HG02981 (cell line): ENCODE data around the gene IGF2R.
"Not testable (repeated sequence)": the region's sequence is repeated elsewhere in the genome, so short reads cannot be mapped to it uniquely, and the experiment has no call there.

Source experiments
- ATAC-seq: cut with Tn5 transposase; IDR thresholded peaks from one replicate; pipeline ENCODE4 v1.9.1; 2021; ENCODE audit warnings: mild to moderate bottlenecking, moderate library complexity; ENCODE audit not compliant: unreplicated experiment

Gene IGF2R

DNA sequence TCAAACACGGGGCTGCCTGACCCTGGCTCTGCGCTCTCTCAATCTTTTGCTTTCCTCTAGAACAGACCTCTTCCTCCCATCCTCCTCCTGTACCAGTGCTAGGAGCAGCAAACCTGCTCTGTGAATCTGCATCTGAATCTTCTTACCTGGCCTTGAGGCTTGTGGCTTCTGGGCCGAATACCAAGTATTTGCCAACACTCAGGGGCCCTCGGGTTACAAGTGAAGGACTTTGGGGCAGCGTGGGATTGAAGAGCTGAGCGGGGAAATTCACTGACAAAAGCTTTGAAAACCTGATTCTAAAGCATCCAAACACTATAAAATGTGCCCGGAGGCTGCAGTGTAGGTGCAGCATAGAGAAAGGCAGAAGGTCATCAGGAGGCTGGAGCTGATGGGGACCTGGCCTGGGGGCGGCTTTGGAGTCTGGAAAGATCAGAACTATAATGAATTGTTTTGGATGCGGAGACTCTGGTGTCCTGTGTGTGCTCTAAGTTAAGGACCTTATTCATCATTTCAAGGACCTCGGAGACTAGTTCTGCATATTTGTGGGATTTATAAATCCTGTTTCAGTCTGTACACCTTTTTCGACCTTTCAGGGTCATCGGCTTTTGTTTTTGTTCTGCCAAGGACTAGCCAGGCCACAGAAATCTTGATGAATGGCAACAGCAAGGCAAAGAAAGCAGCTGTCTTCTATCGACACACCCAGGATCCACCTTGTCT, 16.4 kb upstream of the IGF2R start:
- ATAC-seq, result no peak

DNA sequence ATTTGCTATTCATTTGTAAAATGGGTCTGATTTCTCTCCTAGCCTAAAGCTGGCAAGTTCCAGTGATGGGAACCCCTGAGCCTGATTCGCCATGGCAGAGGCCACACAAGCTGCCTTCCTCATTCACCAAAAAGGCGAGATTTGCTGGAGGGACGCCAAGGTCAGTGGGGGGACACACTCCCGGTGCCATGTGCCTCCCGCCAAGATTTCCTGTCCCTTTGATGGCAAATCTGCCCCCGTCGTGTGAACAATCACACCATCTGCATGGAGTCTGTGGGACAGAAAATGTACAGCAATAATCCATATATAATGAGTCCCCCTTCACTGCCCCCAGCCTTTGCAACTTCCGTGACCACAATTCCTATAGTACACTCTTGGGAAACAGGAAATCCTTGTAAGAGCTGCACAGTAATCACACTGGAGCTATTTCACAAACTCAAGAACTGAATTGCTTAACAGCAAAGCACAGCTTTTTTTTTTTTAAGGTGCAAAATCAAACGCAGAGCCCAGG, 15.7 kb upstream of the IGF2R start:
- no peak for ATAC-seq

DNA sequence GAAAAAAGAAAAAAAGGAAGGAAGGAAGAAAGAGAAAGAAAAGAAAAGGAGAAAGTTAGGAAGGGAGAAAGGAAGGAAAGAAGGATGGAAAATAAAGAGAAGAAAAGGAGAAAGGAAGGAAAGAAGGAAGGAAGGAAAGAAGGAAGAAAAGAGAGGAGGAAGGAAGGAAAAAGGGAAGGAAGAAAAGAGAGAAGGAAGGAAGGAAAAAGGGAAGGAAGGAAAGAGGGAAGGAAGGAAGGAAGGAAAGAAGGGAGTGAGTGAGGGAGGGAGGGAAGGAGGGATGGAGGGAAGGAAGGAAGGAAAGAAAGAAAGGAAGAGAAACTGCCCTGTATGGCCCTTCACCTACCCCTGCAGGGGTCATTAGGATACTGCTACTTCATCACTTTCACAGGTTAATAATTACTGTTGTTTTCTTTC, 12.9 kb upstream of the IGF2R start:
- ATAC-seq, result no peak

DNA sequence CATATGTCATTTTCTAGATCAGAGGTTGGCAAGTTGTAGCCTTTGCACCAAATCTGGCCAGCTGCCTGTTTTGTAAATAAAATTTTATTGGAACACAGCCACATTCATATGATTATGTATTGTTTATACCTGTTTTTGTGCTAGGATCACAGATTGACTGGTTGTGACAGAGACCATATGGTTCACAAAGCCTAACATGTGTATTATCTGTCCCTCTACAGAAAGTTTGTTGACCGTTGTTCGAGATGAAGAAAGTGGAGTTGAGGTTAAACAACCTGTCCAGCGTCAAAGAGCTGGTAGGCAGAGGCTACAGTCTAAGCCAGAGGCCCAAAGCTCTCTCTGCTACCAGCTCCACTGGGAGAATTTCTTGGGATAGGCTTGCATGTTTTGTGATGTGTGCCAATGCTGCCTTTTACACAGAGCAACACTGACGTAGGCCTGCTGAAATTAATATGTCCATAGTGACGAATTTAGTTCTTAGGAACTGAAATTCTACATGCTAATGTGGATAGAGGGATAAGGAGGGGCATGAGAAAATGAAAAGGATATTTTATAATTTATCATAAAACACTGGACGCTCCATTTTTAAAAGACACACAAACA, 11.7 kb upstream of the IGF2R start:
- no peak for ATAC-seq

DNA sequence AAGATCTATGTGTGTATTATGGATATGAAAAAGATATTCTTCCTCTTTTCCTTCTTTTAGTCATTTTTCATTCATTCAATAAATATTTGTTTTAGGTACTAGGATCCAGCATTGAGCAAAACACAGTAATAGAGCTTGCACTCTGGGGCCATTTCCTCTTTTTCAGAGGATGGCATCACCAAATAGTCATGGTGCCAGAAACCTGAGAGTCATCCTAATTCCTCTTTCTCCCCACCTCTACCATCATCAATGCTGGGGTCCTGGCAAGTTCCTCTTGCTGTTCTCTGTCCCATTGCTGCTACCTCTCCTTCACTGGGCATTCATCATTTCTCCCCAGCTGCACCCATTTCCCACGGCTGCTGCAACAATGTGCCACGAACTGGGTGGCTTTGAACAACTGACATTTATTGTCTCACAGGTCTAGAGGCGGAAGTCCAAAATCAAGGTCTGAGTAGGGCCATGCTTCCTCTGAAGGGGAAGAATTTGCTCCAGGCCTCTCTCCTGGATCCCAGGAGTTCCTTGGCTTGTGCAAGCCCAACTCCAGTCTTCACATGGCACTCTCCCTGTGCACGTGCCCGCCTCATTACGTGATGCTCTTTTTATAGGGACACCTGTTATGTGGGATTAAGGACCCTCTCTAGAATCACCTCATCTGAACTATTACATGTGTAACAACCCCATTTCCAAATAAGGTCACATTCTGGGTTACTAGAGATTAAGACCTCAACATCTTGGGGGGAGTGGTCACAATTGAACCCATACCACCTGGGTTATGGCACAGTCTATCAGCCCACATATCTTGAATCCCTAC, 9.5 kb upstream of the IGF2R start:
- ATAC-seq, result peak; percentile 72

DNA sequence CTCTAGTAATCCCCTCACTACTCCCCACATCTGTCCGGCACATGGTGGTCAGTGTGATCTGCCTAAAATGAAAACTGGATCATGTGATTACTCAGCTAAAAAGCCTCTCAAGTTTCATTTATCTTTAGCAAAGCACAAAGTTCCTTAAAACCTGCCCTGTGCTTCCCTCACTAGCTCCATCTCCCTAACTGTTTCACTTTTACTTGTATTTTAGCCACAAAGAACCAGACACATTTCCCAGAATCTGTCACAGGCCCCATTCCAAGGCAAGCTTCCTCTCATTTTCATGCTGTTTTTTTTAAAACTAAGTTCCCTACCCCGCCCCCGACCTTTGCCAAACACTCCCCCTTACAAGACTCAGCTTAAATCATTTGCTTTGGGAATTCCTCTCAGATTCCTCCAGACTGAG, 8.9 kb upstream of the IGF2R start:
- no peak for ATAC-seq

DNA sequence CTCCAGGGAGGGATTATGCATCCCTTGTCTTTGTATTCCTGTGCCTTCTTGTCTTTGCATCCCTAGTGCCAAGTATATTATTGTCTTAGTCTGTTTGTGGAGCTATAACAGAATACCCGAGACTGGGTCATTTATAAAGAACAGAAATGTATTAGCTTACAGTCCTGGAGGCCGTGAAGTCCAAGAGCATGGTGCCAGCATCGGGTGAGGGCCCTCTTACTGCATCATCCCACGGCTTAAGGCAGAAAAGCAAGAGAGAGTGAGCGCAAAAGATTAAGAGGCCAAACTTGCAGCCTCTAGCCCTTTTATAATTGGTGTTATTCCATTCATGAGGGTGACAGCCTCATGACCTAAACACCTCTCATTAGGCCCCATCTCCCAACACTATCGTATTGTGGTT, 8.4 kb upstream of the IGF2R start:
- ATAC-seq, result no peak

DNA sequence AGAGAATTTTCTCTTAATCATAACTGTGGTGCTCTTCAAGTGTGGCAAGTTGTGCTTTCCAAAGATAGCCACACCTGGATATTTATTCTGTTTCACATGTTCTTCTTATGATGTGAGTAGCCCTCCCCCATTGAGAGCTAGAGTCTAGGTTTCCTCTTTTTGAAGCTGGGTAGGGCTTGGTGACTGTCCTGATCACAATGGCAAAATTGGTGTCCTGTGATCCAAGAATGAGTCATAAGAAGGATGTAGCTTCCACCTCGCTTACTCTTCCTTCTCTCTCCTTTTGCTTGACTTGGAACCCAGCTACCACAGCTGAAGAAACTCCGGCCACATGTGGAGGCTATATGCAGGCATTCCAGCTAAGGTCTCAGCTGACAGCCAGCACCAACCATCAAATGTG, 7.4 kb upstream of the IGF2R start:
- no peak for ATAC-seq

DNA sequence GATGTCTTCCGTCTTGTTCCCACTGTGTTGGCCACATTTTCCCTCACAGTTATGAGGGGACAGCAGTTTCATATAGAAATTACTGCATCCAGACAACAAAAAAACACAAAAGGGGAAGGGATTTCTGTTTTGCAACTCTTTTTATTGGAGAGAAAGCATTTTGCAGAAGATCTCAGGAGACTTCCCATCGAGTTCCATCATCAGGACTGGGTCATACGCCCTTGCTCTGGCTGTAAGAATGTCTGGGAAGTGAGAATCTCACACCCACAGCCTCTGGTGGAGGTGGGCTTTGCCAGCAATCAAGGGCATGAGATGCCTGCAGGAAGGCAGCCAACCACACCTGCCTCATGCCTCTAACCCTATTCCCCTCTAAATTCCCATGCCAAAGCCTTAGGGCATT, 5.8 kb upstream of the IGF2R start:
- no peak for ATAC-seq

DNA sequence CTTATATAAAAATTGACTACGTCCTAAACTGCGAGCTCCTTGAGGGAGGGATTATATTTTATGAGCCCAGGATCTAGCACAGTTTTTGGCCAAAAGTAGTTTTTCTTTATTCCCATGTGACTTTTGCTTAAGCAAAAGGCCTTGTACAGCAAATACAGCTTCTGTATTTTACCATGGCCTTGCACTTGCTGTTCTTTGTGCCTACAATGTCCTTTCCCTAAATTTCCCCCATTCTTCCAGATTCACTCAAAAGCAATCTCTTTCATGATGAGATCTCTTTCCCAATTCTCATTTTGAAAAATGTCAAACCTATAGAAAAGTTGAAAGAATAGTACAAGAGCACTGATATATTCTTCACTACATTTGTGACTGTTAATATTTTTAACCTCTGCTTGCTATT, 4.8 kb upstream of the IGF2R start:
- ATAC-seq, result no peak

DNA sequence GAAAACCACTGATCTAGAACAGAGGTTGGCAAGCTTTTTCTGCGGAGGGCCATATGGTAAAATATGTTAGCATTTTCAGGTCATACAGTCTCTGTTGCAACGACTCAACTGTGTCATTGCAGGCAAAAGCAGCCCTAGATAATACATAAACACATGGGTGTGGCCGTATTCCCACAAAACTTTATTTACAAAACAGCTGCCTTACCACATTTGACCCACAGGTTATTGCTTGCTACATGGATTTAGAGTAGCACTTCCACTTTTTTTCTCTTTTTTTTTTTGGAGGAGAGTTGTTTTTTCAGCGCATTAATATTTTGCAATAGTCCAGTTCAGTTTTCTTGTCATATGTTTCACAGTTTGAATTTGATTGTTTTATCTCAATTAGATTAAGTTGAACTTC, 2.5 kb upstream of the IGF2R start:
- ATAC-seq, result no peak

DNA sequence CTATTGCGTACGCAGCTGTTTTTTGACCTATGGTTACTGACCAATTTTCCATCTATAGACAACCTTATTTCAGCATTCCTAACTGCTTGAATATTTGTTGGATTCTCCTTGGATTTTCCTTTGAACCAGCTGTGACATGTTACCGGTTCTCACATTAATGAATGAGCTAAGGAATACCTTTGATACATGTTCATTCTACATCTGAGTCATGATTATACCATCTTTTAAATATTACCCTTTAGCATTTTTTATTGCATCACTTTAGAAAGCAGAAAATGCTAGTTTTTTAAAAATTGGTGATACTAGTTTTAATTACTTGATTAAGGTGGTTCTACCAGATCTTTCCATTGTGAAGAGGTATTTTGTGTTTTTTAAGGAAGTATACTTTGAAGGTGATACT, 1.9 kb upstream of the IGF2R start:
- ATAC-seq, result no peak

DNA sequence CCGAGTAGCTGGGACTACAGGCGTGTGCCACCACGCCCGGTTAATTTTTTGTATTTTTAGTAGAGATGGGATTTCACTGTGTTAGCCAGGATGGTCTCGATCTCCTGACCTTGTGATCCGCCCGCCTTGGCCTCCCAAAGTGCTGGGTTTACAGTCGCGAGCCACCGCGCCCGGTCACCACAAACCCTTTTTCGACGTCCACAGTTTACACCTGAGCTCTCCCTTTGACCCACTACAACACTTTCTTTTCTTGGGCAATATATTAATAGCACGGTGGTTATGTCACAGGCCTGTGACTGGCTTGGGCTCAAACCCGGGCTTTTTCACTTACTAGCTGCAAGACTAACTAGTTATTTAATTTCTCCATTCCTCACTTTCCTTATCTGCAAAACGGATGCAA, 1.3 kb upstream of the IGF2R start:
- not testable (repeated sequence) for ATAC-seq

DNA sequence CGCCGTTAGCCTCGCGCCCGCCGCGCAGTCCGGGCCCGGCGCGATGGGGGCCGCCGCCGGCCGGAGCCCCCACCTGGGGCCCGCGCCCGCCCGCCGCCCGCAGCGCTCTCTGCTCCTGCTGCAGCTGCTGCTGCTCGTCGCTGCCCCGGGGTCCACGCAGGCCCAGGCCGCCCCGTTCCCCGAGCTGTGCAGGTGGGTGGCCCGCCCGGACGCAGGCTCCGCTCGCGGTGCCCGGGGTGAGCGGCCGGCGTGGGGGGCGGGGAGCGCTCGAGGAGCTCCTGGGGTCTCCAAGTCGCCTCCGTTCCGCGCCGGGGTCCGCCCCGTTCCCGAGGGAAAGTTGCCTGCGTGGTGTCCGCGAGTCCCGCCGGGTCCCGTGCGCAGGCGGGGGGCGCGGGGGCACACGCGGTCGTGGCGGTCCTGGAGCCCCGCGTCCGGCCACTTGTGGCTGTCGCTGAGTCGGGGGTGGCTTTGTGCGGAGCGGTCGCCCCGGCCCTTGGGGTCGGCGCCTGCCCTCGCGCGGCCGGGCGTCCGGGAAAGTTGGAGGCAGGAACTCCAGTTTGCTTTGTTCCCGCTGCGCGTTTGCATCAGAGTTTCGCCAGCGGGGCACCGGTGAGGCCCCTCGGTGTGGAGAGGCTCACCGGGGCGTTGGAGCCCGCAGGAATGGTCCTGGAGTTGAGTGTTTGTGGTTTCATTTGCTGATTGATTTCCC, 476 bp downstream of the IGF2R start:
- ATAC-seq, result peak; percentile 19

DNA sequence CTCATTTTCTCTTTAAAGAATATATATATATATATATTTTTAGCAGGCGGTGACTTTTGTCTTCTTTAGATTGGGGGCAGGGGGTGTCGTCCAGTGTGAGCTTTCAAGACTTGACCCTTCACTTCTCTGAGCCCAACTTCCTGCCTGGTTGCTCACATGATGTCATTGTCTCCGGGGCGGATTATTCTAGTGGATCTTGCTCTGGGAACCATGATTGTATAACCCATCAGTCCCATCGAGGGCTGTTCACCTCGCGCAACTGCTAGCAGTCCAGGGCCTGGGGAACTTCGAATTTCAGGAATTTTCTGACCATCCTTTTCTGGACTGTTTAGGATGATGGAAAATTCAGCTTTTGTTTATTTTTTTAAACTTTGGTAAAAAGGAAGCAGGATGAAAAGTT, 1.0 kb downstream of the IGF2R start:
- ATAC-seq, result peak; percentile 35

DNA sequence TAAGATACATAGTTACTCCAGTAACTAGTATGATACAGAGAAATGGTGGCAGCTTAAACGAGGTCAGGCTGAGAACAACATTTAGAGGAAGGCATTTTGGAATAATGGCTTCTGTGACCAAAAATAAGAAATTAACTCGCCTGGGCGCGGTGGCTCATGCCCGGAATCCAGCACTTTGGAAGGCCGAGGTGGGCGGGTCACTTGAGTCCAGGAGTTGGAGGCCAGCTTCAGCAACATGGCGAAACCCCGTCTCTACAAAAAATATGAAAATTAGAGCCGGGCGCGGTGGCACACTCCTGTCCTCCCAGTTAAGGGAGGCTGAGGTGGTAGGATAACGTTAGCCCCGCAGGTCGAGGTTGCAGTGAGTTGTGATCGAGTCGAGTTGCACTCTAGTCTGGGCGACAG, 1.8 kb downstream of the IGF2R start:
- no peak for ATAC-seq

DNA sequence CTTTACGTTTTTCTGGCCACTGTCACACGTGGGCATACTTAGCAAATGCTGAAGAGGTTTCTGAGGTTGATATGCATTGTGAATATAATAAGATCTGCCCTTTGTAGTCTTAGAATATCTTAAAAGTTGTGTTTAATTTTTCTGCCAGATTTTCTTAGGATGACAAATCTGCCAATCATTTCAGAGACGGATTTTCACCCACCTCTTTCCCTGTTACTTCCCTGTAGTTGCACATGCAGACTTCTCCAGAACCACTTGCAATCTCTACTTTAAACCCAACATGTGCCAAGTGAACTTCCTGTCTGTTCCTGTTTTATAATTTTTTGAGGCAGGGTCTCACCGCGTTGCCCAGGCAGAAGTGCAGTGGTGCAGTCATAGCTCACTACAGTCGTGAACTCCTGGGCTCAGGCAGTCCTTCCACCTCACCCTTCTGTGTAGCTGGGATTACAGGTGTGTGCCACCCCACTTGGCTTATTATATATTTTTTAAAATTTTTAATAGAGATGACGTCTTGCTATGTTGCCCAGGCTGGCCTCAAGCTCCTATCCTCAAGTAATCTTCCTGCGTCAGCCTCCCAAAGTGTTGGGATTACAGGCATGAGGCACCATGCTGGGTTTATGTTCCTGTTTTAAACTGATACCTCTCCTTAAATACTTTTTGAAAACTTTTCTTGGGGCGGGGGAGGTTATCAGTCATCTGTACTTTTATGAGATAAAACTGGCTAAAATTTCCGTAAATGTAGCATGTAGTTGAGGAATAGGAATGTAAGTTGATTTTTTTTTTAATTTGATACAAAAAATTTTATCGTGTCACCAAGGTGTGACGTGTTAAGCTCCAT, 2.7 kb downstream of the IGF2R start:
- ATAC-seq, result no peak

DNA sequence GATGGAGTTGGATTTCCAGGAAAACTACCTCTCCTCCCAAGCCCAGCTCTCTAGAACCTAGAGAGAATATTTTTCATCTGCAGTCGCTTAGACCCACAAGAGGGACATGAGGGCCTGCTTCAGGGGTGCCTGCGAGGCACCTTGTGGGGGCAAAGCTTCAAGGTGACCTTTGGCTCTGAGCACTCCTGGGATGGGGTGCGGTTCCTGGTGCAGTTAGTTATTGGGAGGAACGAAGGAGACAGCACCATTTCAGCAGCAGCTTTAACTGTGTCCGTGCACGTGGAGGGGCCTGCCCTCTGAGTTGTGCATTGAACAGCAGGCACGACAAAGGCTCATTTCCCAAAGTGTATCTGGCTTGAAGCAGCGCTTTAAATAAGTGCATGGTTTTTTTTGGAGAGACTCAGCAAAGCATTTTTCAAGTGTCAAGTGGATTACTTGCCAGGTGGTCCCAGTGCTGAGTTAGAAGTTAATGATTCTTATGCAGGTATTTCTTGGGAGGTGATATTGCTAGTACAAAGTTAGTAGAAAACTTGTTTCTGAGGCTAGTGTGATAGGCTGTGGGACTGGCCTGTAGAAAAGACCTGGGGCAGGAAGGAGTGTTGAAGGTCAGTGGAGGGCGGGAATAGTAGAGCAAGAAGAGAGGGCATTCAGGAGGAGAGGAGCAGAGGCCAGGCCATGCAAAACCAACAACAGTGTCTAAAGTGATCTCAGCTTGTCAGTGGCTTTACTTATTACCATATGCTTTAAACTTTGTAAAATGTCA, 3.8 kb downstream of the IGF2R start:
- ATAC-seq, result no peak

DNA sequence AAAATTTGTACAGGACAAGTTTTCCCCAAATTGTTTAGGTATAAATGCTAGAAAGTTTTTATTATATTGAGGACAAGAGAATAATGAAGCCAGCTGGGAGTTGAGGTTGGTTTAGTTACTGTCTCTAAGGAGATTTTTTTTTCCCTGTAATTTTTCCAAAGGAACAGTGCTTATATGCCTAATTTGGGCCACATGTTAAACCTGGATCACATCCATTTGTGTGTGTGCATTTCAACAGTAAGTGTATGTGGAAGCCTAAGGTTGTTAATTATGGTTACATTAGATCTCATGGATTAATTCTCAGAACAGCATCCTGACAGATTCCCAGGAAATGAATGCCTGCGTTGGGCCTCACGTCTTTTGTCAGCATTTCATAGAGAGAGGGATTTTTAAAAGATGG, 4.5 kb downstream of the IGF2R start:
- no peak for ATAC-seq

DNA sequence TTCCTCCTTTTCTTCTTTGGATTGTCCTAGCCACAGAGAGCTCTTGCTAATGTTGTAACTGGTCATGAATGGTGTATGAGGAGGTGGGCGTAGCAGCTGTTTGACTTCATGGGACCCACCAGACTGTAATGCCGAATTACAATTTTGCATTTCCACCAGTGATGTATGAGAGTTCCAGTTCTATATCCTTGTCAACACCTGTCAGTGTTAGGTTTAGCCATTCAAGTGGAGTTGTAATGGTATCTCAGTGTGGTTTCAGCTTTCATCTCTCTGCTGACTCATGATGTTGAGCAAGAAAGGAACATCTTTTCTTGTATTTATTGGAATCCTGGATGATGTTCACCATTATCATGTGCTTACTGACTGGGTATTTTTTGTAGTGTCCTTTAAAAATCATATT, 5.1 kb downstream of the IGF2R start:
- ATAC-seq, result peak; percentile 52
